Measurements from ENCODE around the gene KLHL36.

The KLHL36 gene

GRCh38 chr16:84699712-84700445, 51.6 kb downstream of the KLHL36 start, which contains the start of gene USP10:
USP10 (plus strand) TSS chr16:84700000; CDS start chr16:84700091, 91 bp downstream.
- peak; percentile 69 for DNase-seq

DNA sequence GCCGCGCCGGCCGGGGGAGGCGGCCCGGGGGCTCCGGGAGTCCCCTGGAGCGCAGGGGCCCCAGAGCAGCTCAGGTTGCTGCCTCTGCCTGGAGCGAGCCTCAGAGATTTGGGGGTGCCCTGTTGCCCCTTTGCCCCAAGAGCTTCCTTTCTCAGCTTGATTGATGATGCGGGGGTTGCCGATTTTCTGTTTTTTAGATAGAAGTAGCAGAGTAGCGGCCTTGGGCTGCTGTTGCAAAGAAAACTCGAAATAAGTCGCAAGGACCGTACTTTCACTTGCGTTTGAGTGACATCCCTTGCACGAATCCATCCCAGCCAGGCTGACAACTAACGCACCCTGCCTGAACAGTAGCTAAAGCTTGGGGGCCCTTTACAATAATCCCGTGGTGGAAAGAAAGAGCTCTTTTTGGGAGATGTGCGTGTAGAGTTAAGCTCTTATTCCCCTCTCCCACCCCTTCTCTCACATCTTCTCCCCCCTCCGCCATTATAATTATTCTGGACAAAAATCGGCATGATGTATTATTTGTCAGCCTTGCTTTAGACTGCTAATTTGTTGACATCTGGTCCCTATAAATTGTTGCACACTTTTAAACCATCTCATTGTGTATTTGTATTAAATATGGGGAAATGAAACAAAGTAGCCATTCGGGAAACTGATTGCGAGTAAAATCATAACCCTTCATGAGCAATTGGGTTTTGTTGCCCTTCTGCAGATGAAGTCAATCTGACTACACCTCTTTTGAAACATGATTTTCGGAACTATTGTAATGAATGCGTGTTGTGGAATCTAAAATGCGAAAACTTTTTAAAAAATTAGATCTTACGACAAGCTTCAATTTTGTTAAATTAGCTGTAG, 52.4 kb downstream of the KLHL36 start:
- peak; percentile 23 for DNase-seq

- no peak for DNase-seq
Measured at GRCh38 chr16:84703681-84704080, 55.4 kb downstream of the KLHL36 start.

DNA sequence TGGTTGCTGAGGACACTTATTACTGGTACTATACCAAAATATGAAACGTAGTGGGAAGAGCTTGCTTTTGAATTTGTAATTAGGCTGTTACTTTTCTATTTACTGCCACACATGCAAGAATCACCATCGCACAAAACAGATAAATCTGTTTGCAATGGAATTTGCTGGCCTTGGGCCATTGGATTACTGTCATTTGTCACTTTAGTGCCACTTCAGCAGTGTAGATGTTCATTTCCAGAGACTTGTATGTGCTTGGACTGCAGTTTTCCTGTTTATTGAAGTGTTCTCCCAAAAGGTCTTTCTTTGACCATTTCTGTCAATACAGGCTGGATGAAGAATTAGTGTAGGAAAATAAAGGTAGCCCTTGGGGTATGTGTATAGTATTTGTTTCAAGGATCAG, 55.9 kb downstream of the KLHL36 start:
- no peak for DNase-seq

GRCh38 chr16:84706856-84707255, 58.5 kb downstream of the KLHL36 start:
- no peak for DNase-seq

DNA sequence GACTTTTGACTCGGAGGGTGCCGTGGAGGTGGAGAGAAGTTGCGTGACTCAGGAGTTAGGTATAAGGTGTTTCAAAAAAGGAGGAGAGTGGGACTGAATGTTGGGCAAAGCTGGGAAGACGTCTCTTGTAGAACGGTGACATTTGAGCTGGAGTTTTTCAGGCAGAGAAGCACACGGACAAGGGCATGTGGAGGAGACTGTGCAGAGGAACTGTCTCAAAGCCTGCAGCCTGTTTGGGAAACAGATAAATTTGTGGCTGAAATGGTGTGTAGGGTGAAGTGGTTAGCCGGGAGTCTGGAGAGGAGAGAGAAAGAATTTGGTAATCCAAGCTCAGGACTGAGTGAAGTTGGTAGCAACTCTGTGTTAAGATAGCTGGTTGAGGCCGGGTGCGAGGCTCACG, 61.3 kb downstream of the KLHL36 start:
- no peak for DNase-seq

- DNase-seq = no peak
Measured at GRCh38 chr16:84710686-84711085, 62.4 kb downstream of the KLHL36 start.
